HG03439 (cell line): Measurements from ENCODE around the gene MRFAP1.
"Not testable (repeated sequence)": the region's sequence is repeated elsewhere in the genome, so short reads cannot be mapped to it uniquely, and the experiment has no call there.

ENCODE experiments used
- ATAC-seq: cut with Tn5 transposase; IDR thresholded peaks from one replicate; pipeline ENCODE4 v1.9.1; 2021; ENCODE audit warnings: mild to moderate bottlenecking, moderate library complexity; ENCODE audit not compliant: unreplicated experiment

The MRFAP1 gene

DNA sequence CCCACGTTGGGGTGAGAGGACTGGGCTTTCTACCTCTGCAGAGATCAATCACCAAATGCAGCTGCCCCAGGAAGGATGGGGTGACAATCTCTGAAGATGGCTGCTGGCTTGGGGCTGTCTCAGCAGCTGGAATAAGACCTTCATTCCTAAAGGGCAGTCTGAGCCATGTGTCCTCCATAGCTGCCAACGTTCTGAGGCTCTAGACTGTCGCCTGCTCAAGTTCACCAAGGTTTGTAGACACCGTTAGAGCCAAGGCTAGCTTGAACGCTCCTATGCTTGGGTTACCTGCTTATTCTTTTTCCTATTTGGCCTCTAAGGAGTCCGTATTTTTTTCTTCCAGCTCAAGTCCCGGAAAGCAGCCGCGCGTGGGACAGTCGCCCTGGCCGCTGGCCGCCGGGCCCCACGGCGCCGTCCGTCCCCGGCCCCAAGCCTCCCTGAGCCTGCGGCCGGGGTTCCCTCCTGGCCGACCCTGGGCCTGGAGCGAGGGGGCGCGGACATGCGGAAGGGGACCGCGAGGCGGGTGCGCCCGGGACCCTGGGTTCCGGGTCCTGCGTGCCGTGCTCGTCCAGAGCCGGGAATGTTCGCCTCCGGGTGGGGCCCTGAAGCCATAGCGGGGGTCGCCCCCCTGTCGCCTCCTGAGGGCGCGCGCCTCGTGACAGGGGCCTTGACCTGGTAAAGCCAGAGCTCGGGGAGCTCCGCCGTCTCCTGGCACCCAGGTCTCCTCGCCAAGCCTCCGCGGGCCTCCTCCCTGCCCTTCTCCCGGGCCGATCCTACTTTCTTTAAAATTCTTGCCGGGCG lies 23.3 kb downstream of the MRFAP1 start:
- no peak for ATAC-seq

DNA sequence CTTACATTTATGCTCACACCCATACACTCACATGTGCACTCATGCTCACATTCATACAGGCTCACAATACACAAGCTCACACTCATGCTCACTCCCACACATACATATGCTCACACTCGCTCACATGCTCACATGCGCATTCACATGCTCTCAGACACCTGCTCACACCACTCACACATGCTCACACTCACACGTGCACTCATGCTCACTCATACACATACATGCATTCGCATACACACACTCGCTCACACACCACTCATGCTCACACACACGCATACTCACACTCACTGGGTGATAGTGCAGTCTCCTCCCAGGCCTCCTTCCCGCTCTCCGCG lies 24.8 kb downstream of the MRFAP1 start:
- no peak for ATAC-seq

DNA sequence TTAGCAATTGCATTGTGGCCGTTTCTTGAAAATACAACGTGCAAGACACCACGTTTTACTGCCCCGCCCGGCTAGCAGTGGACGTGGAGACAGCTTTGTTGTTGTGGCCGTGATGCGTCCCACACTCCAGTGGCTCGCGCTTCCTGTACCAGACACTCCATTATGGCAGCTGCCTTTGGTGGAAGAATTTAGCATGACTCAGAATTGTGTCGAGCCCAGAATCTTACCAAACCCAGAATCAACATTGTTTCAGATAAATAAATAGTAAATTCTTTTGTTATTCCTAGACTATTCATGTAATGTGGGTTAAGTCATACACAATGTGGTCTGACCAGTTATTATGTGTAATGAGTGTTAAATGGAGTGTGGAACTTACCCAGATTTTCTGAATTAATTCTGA lies 27.9 kb downstream of the MRFAP1 start:
- no peak for ATAC-seq

DNA sequence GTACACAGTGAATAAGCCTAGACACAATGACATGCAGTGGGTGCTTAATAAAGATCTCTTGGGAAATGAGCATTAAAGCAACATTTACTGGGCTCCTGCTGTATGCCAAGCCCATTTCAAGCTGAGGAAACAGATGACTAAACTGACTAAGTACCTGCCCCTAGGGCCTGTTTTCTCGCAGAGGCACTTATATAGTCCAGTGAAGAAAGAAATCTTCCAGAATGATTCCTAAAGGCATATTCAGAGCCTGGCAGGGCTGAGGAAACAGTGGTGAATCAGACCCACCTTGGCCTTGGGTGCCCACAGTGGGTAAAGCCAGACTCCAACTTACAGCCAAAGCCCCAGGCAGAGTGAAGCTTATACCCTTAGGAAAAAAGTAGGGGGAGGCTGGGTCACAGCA lies 31.2 kb downstream of the MRFAP1 start:
- no peak for ATAC-seq

DNA sequence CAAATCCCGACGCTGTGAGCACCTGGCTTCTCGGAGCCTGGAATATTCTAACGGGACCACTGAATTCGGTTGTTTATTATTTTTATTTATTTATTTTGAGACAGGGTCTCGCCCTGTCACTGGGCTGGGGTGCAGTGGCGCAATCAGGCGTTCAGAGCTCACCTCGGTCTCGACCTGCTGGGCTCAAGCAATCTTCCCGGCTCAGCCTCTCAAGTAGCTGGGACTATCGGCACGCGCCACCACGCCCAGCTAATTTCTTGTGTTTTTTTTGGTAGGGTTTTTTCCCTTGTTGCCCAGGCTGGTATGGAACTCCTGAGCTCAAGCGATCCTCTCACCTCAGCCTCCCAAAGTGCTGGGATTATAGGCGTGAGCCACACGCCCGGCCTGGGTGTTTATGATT lies 31.6 kb downstream of the MRFAP1 start:
- no peak for ATAC-seq

DNA sequence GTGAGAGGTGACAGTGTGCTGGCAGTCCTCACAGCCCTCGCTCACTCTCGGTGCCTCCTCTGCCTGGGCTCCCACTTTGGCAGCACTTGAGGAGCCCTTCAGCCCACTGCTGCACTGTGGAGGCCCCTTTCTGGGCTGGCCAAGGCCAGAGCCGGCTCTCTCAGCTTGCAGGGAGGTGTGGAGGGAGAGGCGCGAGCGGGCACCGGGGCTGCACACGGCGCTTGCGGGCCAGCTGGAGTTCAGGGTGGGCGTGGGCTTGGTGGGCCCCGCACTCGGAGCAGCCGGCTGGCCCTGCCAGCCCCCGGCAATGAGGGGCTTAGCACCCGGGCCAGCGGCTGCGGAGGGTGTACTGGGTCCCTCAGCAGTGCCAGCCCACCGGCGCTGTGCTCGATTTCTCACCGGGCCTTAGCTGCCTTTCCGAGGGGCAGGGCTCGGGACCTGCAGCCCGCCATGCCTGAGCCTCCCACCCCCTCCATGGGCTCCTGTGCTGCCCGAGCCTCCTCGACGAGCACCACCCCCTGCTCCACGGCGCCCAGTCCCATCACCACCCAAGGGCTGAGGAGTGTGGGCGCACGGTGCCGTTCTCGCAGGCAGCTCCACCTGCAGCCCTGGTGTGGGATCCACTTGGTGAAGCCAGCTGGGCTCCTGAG lies 32.2 kb downstream of the MRFAP1 start:
- not testable (repeated sequence) for ATAC-seq

DNA sequence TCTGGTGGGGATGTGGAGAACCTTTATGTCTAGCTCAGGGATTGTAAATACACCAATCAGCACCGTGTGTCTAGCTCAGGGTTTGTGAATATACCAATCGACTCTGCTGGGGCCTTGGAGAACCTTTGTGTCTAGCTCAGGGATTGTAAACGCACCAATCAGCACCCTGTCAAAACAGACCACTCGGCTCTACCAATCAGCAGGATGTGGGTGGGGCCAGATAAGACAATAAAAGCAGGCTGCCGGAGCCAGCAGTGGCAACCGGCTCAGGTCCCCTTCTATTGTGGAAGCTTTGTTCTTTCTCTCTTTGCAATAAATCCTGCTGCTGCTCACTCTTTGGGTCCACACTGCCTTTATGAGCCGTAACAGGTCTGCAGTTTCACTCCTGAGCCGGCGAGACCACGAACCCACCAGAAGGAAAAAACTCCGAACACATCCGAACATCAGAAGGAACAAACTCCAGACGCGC lies 32.7 kb downstream of the MRFAP1 start:
- not testable (repeated sequence) for ATAC-seq

DNA sequence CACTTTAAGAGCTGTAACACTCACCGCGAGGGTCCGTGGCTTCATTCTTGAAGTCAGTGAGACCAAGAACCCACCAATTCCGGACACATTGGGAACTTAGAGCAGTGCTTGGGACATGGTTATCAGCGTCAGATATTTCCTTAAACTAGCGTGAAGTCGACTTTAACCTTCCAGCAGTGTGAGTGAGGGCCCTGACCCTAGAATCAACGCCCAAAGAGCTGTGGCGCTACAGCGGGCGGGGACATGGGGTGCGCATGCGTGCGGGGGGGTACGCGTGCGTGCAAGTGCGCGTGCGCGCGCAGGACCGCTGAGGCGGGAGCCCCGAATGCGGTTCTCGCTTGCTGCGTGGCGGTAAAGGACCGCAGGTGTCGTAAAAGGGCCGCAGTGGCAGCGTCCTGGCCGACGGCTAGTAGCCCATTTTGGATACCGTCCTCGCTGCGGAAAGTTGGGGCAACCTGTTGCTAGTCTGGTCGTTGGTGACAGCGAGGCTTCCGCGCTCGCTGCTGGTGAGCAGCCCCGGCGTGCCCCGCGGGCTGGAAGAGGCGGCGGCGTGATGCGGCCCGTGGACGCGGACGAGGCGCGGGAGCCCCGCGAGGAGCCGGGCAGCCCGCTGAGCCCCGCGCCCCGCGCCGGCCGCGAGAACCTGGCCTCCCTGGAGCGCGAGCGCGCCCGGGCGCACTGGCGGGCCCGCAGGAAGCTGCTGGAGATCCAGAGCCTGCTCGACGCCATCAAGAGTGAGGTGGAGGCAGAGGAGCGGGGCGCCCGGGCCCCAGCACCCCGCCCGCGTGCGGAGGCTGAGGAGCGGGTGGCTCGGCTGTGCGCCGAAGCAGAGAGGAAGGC lies 33.4 kb downstream of the MRFAP1 start:
- peak; percentile 78 for ATAC-seq

DNA sequence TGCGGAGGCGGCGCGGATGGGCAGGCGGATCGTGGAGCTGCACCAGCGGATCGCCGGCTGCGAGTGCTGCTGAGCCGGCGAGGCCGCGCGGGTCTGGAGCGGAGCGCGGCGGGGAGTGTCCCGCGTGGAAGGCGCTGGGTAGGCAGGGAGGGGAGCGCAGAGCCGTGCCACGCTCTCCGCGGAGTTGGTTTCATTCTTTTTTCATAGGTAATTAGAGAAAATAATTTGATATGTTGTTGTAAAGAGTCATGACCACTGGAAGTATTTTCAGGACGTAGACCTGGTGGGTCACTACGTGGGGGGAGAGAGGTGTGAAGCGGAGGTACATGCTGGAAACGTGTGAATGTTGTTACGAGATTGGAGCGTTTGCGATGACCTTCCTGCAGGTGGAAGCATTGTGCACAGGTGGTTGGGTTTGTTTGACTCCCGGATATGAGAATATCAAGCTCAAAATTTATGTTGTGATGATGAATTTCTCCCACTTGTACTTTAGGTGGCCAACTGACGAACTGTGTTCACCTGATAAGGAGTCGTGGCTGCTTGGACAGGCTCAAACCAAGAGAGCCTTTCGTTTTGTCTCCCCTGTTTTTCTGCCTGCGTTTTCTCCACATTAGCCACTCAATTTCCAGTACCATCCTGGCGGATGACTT lies 34.1 kb downstream of the MRFAP1 start:
- ATAC-seq = peak; percentile 48

DNA sequence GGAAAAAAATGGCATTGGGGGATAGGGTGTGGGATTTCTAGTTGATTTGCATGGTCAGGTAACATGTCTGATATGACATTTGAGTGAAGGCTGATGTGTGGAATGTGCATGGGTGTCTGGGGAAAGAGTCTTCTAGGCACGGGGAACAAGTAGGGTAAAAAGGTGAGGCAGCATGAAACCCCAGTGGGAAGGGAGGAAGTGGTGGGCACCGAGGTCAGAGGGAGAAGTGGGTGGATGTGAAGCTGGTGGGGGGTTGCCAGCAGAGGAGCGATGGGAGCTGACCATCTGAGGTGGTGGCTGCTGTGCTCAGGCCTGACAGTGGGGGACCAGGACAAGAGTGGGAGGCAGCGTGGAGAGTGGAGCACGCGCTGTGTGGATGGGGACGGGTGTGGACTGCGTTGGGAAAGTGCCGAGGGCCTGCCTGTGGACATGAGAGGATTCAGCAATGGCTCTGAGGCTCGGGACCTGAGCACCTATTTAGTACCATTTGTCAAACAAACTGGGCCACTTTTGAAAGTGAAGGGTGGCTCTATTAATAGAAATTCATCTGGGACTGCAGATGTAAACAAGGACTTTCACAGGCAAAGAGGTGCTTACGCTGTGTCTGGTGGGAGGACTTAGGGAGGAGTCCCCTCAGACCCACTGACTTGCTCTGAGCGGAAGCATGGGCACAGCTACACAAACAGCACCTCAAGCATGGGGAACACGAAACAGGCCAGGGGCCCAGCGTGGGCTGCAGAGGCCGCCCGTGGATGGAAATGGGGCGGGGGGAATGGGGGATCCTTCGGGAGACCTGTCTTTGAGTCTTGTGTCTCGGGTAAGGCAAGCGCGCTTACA lies 36.5 kb downstream of the MRFAP1 start:
- no peak for ATAC-seq

DNA sequence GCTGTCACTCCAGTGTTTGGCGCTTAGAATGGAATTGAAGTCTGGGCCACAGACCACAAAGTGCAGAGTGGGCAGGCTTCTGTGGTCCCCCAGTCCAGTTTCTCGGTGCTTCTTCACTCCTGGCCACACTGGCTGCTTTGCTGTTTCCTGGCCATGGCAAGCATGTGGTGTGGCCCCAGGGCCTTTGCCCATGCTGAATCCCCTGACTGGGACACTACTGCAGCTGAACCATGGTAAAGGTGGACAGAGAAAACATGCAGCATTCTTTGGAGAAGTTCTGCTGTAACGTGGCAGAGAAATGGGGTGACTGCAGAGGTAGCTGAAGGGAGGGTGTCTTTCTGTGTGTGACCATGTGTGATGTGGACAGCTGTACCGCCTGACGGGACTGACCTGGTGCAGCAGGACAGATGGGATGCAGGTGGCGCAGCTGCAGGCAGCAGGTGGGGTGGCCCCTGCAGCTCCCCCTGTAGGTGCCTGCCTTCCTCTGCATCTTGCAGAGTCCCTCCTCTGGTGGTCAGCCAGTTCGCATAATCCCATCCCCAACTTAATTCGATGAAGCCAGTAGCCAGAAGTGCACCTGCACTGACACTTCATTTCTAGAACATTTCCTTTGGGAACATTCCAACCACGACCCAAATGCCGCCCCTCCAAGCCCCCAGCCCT lies 40.0 kb downstream of the MRFAP1 start:
- no peak for ATAC-seq

DNA sequence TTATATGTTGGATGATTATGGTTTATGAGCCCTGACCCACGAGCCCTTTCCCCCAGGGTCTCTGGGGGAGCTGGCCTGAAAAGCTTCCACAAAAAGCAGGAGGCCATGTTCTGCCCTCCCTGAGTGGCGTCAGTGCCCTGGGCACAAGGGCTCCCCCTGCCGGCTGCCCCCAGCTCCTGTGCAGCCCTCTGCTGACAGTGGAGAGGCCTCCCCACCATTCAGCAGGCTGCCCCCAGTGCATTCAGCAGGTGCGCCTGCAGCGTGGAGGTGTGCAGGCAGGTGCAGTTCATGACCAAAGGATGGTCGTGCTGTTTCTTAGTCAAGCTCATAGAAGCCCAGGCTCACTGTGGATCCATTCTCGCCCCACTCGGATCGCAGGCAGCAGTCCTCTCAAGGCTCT lies 40.7 kb downstream of the MRFAP1 start:
- no peak for ATAC-seq

DNA sequence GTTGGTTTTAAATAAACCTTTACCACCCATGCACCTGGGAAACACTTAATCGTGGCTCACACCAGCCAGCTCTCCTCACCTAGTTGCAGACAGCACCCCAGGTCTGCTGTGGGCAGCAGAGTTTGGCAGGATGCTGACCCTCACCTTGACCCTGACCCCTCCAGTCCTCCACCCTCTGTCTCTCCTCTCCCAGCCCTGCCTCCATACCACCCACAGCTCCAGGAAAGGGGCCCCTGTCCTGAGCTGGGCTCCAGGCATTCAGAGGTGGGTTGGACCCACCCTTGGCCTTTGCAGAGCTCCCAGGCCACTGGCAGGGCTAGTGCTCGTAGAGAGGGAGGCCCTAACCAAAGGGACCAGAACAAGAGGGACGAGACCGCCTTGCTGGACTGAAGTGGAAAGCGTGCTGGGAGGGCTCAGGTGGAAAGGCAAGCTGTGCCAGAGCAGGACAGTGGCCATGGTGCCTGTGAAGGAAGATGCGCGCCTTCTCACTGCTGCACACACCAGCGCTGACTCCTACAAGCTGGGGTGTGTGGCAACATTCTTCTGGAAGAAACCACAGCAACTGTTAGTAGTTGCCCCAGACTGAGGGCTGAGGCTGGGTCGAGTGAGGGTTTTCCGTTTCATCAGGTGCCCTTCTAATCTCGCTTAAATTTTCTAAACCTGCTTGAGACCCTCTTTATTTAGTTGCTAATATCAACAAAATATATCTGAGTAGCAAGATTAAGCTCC lies 42.5 kb downstream of the MRFAP1 start:
- ATAC-seq = no peak

DNA sequence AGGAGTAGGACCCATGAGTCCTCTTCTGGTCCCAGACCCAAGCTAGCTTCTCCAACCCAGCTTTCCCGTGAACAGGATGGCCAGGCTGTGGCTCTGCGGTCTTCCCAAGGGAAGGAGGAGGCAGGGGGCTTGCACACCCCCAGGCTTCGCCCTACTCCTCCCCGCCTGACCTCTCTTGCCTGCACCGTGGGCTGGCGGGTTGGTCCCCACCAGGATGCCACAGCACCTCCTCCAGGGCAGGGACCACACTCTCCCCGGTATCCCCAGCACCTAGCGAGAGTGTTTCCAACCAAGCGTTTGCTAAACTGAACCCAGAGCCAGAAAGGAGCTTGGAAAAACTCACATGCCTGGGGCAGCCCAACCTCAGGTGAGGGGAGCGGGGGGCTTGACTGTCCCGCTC lies 44.2 kb downstream of the MRFAP1 start:
- no peak for ATAC-seq

DNA sequence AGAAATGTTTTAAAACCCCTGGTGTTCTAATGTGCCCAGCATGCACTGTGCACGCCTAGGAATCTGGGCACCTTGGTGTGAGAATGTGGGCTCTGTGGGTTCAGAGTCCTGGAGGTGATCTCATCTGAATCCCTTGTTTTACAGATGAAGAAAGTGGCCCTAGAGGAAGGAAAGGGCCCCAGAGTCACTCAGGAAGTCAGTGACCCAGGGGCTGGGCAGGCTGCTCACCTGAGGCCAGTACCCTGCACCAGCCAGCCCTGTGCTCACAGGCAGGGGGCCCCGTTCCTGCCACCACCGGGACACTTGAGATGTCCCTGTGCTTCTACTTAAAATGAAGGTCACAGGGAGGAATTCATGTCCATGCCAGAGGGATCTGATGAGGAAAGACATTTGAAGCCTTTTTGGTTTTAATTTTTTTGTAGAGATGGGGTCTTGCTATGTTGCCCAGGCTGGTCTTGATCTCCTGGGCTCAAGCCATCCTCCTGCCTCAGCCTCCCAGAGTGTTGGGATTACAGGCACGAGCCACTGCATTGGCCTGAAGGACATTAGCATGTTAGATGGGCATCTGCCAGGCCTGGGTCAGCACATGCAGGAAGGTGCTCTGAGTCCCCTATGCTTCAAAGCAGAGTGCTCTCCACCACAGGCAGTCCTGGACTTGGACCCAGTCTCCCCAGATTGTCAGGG lies 45.8 kb downstream of the MRFAP1 start:
- no peak for ATAC-seq

DNA sequence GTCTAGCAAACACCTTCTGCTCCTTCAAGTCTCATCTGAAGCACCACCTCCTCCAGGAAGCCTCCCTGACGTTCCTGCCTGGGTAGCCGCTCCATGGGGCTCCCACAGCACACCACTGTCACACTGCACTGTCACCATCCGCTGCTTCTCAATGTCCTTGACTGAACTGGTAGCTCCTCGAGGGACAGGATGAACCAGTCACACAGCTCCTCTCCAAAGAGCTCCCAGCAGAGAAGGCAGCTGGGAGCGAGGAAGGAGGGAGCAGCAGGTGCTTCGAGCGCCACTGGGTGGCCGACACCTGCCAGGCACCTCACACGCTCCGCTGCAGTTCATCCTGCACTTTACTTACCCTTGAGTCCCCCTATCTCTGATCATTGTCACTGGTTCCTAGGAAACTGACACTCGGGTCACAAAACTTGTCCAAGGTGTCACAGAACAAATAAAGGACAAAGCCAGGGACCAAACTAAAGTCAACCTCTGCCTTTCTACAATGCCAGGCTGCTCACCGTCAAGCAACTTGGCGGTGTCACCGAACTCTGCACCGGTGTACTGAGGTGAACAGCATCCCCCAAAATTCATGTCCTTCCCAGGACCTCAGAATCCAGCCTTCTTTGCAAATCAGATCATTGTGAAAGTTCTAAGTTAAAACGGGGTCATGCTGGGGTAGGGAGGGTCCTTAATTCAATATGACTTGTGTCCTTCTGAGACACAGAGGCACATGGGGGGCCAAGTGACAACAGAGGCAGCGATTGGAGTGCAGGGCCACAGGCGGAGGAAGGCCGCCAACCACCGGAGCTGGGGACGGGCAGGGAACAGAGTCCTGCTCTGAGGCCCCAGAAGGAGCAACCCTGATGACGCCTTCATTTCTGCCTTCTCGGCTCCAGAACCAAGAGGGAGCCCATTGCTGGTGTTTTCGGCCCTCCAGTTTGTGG lies 47.7 kb downstream of the MRFAP1 start:
- no peak for ATAC-seq

DNA sequence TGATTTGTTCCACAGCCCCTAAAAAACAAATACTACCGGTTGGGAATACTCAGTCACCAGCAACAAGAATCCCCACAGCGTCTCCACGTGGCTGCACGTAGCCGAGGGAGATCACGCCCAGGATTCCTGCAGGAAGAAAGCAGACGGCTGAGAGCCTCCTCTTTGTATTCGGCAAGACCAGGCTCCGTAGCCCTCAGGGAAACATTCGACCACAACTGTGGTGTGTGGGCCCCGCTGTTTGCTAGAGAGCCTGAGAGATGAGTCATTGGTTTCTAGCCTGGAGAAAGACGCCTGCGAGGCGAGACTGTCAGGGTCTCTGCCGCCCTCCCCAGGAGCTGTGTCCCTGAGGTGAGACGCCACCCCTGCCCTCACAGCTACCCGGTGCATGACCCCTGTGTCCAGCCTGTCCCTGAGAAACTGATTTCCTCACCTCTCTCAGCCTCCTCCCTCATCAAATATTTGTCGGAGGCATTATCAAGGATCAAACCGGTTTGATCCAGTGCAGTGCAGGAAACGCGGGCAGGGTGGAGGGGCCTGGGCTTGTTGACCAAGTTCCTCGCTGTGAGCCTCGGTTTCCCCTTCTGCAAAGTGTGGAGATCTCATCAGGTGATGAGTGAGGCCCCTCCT lies 48.5 kb downstream of the MRFAP1 start:
- no peak for ATAC-seq
